Muscle of back (tissue), 13 donors: Measurements from ENCODE around the gene UGT2B28. TPM values are rescaled to one million over a fixed set of nuclear protein-coding genes. Genes with fewer than 3 reads are reported as not detected.
"Not testable (repeated sequence)": the region's sequence is repeated elsewhere in the genome, so short reads cannot be mapped to it uniquely, and the experiment has no call there.

Source experiments
- DNase-seq, 3 donors: peaks; one replicate each; pipeline versions ENCODE4 v3.0.0 to v3.0.0-alpha.2; 2013
- long read RNA-seq, 9 donors: transcript quantifications; one replicate each; lab custom pipeline, GENCODE V29; 2026
- polyA plus RNA-seq, 10 donors: library from polyadenylated mRNA; unstranded; fragments of 120-200 nt; gene quantifications; one replicate each; pipeline ENCODE4 v1.2.1, GENCODE V29; 2013; ENCODE audit not compliant: insufficient read length in 10 of 10

The UGT2B28 gene
- not detected for polyA plus RNA-seq
- long read RNA-seq, donor 1: 0 reads
- long read RNA-seq, donor 2: 0 reads
- long read RNA-seq, donor 3: 0 reads
- long read RNA-seq, donor 4: 0 reads
- long read RNA-seq, donor 5: 0 reads
- long read RNA-seq, donor 6: 0 reads
- long read RNA-seq, donor 7: 0 reads
- long read RNA-seq, donor 8: 0 reads
- long read RNA-seq, donor 9: 0 reads

GRCh38 chr4:69280081-69280480, at the start of gene UGT2B28:
Gene UGT2B28, plus strand, starts transcription at chr4:69280475. Its CDS starts 26 bp downstream, at chr4:69280501.
- not testable (repeated sequence) for DNase-seq

GRCh38 chr4:69239092-69239491, 41.2 kb upstream of the UGT2B28 start:
- no peak for DNase-seq

- DNase-seq: no peak
Measured at GRCh38 chr4:69239557-69240168, 40.6 kb upstream of the UGT2B28 start.

GRCh38 chr4:69240787-69241186, 39.5 kb upstream of the UGT2B28 start:
- not testable (repeated sequence) for DNase-seq

- DNase-seq: not testable (repeated sequence)
Measured at GRCh38 chr4:69241746-69242145, 38.5 kb upstream of the UGT2B28 start.

GRCh38 chr4:69242562-69243240, 37.6 kb upstream of the UGT2B28 start:
- not testable (repeated sequence) for DNase-seq

GRCh38 chr4:69250884-69251283, 29.4 kb upstream of the UGT2B28 start:
- not testable (repeated sequence) for DNase-seq

- DNase-seq: not testable (repeated sequence)
Measured at GRCh38 chr4:69253147-69253772, 27.0 kb upstream of the UGT2B28 start.

GRCh38 chr4:69268612-69269011, 11.7 kb upstream of the UGT2B28 start:
- DNase-seq: not testable (repeated sequence)

- DNase-seq: not testable (repeated sequence)
Measured at GRCh38 chr4:69296356-69296755, 16.1 kb downstream of the UGT2B28 start.

GRCh38 chr4:69308426-69309033, 28.3 kb downstream of the UGT2B28 start:
- not testable (repeated sequence) for DNase-seq

- not testable (repeated sequence) for DNase-seq
Measured at GRCh38 chr4:69309549-69310076, 29.3 kb downstream of the UGT2B28 start.

- not testable (repeated sequence) for DNase-seq
Measured at GRCh38 chr4:69310262-69310661, 30.0 kb downstream of the UGT2B28 start.

GRCh38 chr4:69317669-69318298, 37.5 kb downstream of the UGT2B28 start:
- DNase-seq: peak in 2 of 3 donors; percentile 11 to 32

- no peak for DNase-seq
Measured at GRCh38 chr4:69321153-69321729, 41.0 kb downstream of the UGT2B28 start.

GRCh38 chr4:69322055-69322454, 41.8 kb downstream of the UGT2B28 start:
- DNase-seq: no peak

- DNase-seq: no peak
Measured at GRCh38 chr4:69323284-69323683, 43.0 kb downstream of the UGT2B28 start.

- peak; percentile 13 to 59 (median 42) for DNase-seq
Measured at GRCh38 chr4:69330345-69331047, 50.2 kb downstream of the UGT2B28 start.

GRCh38 chr4:69331304-69331703, 51.0 kb downstream of the UGT2B28 start:
- DNase-seq: not testable (repeated sequence)

GRCh38 chr4:69335485-69335884, 55.2 kb downstream of the UGT2B28 start:
- not testable (repeated sequence) for DNase-seq
